Hematopoietic multipotent progenitor cell treated with erythropoietin and hydrocortisone succinate and interleukin-3 and kit ligand, for 15 days (in vitro differentiated cells): ENCODE results near the gene PURB.
"Not testable (repeated sequence)": the region's sequence is repeated elsewhere in the genome, so short reads cannot be mapped to it uniquely, and the experiment has no call there.

ENCODE experiments used
- DNase-seq: peaks from one replicate; pipeline ENCODE4 v3.0.0-alpha.2; 2015; ENCODE audit warnings: low spot score

Gene PURB

DNA sequence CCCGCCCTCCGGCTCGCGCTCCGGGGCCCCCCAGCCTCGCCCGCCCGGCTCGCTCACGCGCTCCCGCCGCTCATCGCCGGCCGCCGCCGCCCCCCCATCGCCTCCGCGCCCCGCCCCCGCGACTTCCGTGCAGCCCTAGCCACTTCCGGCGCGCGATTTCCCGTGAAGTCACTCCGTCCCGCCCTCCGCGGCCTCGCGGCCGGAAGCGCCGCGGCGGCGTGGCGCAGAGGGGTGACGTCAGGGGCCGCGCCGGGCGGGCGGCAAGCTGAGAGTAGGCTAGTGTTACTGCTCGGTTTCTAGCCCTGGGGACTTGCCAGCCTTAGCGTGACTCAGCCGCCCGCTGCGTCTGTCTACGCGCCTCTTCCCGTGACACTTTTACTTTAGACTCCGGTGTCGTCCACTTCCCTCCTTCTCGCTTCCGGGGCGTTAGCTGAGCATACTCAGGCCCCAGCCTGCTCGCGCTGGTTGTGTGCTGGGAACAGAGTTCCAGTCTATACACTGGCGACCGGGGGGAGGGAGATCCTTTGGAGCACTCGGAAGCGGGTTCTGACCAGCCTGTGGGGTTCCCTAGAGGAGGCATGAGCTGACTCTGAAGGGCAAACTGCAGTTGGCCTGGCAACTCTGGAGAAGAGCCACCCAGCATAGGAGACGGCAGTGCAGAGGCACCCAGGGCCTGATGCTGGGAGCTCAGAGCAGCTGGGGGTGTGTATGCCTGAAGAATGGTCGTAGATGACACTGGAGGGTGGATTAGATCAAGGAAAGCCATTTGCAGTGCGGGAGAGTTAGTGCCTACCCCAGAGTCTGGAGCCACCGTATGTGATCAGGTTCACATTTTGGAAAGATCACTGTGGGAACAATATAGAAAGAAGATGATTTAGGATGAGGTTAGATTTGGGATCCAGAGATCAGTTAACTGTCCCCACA lies at the start of gene PURB:
PURB (minus strand) TSS at position 137 of the 924 bp plus-strand sequence. CDS start 182 bp downstream, outside the sequence.
- peak; percentile 98 for DNase-seq

GRCh38 chr7:44935016-44935415 lies 49.7 kb upstream of the PURB start:
- DNase-seq = no peak

DNA sequence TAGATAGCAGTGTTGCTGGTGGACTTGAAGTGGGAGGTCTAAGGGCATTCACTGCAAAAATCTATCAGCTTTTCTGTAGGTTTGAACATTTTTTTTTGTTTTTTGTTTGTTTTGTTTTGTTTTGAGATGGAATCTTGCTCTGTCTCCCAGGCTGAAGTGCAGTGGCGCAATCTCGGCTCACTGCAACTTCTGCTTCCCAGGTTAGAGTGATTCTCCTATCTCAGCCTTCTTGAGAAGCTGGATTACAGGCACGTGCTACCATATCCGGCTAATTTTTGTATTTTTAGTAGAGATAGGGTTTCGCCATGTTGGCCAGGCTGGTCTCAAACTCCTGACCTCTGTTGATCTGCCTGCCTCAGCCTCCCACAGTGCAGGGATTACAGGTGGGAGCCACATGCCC lies 49.2 kb upstream of the PURB start:
- not testable (repeated sequence) for DNase-seq

- no peak for DNase-seq
Observed at GRCh38 chr7:44930921-44931320, 45.6 kb upstream of the PURB start.

DNA sequence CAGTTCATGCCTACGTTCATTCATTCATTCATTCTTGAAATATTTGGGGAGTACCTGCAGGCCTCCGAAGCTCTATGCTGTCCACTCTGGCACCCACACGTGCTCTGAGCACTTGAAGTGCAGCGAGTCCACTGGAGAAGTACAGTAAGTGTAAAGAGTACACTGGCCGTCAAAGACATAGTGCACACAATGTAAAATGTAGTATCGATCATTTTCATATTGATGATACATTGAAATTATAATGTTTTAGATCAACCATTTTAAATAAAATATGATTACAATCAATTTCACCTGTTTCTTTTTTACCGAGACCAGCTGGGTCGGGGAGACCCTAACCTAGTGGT lies 37.0 kb upstream of the PURB start:
- DNase-seq = no peak

GRCh38 chr7:44921607-44922350 lies 36.4 kb upstream of the PURB start:
- DNase-seq = peak; percentile 89

GRCh38 chr7:44920119-44920518 lies 34.8 kb upstream of the PURB start:
- DNase-seq = no peak

DNA sequence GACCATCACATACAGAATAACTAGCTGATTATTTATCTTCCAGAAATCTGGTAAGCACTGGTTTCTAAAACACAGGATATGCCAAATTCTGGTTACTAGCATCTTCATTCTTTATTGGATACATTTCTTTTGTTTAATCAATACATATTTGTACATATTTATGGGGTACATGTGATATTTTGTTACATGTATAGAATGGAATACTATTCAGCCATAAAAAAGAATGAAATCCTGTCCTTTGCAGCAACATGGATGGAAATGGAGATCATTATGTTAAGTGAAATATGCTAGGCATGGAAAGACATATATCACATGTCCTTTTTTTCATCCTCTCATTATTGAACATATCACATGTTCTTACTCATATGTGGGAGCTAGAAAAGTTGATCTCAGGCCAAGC lies 32.7 kb upstream of the PURB start:
- no peak for DNase-seq

DNA sequence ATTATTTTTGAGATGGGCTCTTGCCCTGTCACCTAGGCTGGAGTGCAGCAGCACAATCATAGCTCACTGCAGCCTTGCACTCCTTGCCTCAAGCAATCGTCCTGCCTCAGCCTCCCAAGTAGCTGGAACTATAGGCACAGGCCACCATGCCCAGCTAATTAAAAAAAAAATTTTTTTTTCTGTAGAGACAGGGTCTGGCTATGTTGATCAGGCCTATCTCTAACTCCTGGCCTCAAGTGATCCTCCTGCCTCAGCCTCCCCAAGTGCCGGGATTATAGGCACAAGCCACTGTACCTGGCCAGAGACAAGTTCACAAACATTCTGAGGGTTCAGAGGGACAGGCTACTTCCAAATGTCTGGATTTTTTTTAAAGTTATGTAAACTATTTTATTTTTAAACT lies 32.1 kb upstream of the PURB start:
- no peak for DNase-seq

- no peak for DNase-seq
Observed at GRCh38 chr7:44914992-44915607, 29.8 kb upstream of the PURB start.

DNA sequence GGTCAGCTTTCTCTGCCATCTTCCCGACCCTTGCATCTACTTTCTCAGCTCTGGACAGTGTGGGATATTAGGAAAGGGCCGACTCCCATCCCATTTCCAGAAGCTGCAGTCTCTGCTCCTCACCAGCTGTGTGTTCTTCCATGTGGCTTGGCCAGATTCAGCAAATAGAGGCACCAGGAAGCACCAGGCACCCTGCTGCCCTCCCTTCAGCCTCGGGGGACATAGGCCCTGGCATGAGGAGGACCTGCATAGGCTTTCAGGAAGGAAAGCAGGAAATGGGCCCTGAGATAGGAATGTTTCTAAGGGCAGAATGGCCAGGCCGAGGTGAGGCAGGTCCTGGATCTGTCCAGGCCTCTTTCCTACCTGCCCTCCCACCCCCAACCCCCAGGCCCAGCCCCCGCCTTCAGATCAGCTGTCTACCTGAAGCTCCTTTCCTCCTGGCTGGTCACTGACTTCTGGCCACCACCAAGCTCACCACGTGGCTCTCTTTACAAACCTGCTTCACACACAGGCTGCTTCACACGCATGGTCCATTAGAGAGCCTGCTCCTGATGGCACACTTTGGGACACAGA lies 27.5 kb upstream of the PURB start:
- DNase-seq = no peak

GRCh38 chr7:44911911-44912310 lies 26.6 kb upstream of the PURB start:
- DNase-seq = no peak

DNA sequence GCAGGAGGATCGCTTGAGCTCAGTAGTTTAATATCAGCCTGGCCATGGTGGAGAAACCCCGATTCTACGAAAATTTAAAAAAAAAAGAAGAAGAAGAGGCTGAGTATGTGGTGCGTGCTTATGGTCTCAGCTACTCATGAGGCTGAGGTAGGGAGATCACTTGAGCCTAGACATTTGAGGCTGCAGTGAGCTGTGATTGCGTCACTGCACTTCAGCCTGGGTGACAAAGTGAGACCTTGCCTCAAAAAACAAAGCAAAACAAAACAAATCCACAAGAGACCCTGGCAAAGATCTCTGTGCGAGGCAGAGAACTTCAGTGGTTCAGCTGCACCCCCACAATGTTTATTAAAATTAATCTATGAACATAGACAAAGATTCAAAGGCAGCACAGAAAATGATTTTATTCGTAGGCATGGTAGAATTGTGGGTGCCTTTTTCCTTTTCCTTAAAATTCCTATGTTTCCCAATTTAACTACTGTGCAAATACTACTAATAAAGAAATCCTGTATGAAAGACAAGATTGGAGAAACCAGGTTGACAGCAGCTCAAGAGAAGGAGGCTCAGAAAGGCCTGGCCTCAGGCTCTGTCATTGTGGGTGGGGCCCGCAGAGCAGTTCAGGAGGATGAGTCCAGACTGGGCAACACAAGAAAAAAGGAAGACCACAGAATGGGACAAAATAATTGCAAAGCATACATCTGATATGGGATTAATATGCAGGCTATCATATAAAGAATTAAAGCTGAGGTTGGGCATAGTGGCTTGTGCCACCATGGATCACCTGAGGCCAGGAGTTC lies 24.5 kb upstream of the PURB start:
- no peak for DNase-seq

GRCh38 chr7:44906965-44907364 lies 21.6 kb upstream of the PURB start:
- DNase-seq = no peak

DNA sequence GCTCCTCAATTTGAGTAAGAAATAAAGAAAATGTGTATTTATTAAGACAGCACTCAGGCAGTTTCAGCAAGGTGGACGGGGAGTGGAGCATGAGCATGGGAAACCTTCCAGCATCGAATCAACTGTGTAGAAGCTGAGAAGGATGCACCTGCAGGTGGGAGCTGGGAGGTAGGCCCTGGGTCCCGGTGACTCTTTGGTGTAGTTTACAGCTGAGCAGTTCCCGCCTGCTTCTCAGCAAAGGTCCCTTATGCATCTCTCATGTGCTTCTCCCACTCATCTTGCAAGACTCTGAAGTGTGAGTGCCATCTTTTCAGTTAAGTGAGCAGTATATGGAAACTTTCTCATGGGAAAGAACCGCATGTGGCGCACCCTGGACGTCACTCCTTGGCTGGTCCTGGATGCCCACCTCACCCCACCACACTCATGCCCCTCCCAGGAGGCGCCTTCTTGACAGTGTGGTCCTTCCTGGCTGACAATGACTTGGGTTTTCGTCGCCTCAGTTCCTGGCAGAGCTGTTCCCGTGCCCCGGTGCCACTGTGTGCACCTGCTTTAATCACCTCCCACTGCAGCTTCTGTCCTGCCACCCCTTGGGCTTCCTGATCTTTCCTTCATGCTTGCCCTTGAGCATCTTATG lies 19.8 kb upstream of the PURB start:
- DNase-seq = no peak

DNA sequence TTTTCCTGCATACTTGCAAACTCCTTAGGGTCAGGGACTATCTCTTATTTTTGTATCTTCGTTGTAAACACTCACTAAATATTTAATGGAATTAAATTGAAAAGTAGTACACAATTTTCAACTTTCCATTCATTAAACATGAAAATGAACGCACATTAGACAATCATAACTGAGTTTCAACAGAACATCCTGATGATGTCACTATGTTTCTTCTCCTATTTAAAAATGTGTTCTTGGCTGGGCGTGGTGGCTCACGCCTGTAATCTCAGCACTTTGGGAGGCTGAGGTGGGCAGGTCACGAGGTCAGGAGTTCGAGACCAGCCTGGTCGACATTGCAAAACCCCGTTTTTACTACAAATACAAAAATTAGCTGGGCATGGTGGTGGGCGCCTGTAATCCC lies 14.1 kb upstream of the PURB start:
- no peak for DNase-seq

GRCh38 chr7:44898039-44898438 lies 12.7 kb upstream of the PURB start:
- no peak for DNase-seq

DNA sequence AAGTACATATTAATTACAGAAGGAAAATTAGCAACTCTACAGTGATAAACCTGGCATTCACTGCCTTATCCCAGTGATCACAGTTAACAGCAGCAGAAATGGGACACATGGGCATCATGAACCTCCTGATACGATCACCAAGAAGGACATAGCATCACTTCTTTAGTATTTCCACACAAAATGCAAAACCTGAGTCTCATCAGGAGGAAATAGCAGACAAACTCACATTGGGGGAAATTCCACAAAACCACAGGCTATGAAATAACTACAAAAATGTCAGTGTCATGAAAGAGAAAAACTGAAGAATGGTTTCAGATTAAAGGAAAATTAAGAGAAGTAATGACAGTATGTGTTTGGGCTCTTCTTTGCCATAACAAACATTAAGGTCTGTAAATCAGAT lies 12.0 kb upstream of the PURB start:
- no peak for DNase-seq

GRCh38 chr7:44894888-44895580 lies 9.7 kb upstream of the PURB start:
- no peak for DNase-seq

DNA sequence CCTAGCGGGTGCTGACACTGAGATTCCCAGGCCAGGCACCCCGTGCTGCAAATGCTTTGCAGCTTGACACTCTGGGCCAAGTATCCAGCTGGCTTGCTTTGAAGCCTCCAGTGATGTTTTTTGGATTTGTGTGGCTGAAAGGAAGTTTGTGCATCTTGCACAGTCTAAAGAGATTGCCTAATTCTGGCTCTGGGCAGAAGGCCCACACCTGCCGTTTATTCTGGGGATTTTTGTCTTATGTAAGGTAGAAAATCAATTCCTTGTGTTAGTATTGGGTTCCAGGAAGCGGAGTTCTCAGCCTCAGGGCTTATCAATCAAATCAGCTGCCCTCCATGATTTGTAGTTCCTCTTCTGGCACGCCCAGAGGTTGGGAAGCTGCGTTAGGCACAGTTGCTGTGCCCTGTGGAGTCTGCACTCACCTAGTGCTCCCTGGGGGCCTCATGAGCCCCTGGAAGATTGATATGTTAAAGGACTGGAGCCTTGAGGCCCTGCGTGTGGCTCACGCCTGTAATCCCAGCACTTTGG lies 8.4 kb upstream of the PURB start:
- no peak for DNase-seq
